Measurements from ENCODE around the gene RDH11.
A peak's percentile ranks its signal among the peaks of the same experiment; 100 is the strongest.
"Not testable (repeated sequence)": the region's sequence is repeated elsewhere in the genome, so short reads cannot be mapped to it uniquely, and the experiment has no call there.

The RDH11 gene

GRCh38 chr14:67695394-67695949 is at the start of gene RDH11:
RDH11 (minus strand) TSS chr14:67695764; CDS start chr14:67695703, 61 bp downstream.
- peak; percentile 53 to 73 (median 69) for DNase-seq (ENCODE audit: low read depth in 3 of 3)

- no peak for DNase-seq (ENCODE audit: low read depth in 3 of 3)
These were observed 48.5 kb upstream of the RDH11 start for GRCh38 chr14:67744046-67744445.

- no peak for DNase-seq (ENCODE audit: low read depth in 3 of 3)
These were observed 43.4 kb upstream of the RDH11 start for GRCh38 chr14:67738740-67739504.

GRCh38 chr14:67736771-67737170 is 41.2 kb upstream of the RDH11 start:
- no peak for DNase-seq (ENCODE audit: low read depth in 3 of 3)

- DNase-seq (ENCODE audit: low read depth in 3 of 3): no peak
These were observed 40.0 kb upstream of the RDH11 start for GRCh38 chr14:67735336-67736147.

GRCh38 chr14:67734675-67735074 is 39.1 kb upstream of the RDH11 start:
- no peak for DNase-seq (ENCODE audit: low read depth in 3 of 3)

GRCh38 chr14:67733616-67734015 is 38.1 kb upstream of the RDH11 start:
- DNase-seq (ENCODE audit: low read depth in 3 of 3): no peak

GRCh38 chr14:67729072-67729885 is 33.7 kb upstream of the RDH11 start:
- DNase-seq (ENCODE audit: low read depth in 3 of 3): no peak

- no peak for DNase-seq (ENCODE audit: low read depth in 3 of 3)
These were observed 32.7 kb upstream of the RDH11 start for GRCh38 chr14:67728258-67728657.

- DNase-seq (ENCODE audit: low read depth in 3 of 3): no peak
These were observed 31.8 kb upstream of the RDH11 start for GRCh38 chr14:67727361-67727760.

GRCh38 chr14:67725171-67725570 is 29.6 kb upstream of the RDH11 start:
- no peak for DNase-seq (ENCODE audit: low read depth in 3 of 3)

- DNase-seq (ENCODE audit: low read depth in 3 of 3): no peak
These were observed 26.7 kb upstream of the RDH11 start for GRCh38 chr14:67722293-67722692.

GRCh38 chr14:67721875-67722274 is 26.3 kb upstream of the RDH11 start:
- no peak for DNase-seq (ENCODE audit: low read depth in 3 of 3)

- no peak for DNase-seq (ENCODE audit: low read depth in 3 of 3)
These were observed 24.3 kb upstream of the RDH11 start for GRCh38 chr14:67719866-67720265.

GRCh38 chr14:67719385-67719784 is 23.8 kb upstream of the RDH11 start:
- DNase-seq (ENCODE audit: low read depth in 3 of 3): not testable (repeated sequence)

GRCh38 chr14:67718265-67718664 is 22.7 kb upstream of the RDH11 start:
- DNase-seq (ENCODE audit: low read depth in 3 of 3): no peak

- no peak for DNase-seq (ENCODE audit: low read depth in 3 of 3)
These were observed 21.5 kb upstream of the RDH11 start for GRCh38 chr14:67717048-67717447.

GRCh38 chr14:67710209-67710608 is 14.6 kb upstream of the RDH11 start:
- no peak for DNase-seq (ENCODE audit: low read depth in 3 of 3)

- not testable (repeated sequence) for DNase-seq (ENCODE audit: low read depth in 3 of 3)
These were observed 14.2 kb upstream of the RDH11 start for GRCh38 chr14:67709796-67710195.

- DNase-seq (ENCODE audit: low read depth in 3 of 3): not testable (repeated sequence)
These were observed 13.8 kb upstream of the RDH11 start for GRCh38 chr14:67709346-67709745.

- no peak for DNase-seq (ENCODE audit: low read depth in 3 of 3)
These were observed 9.6 kb upstream of the RDH11 start for GRCh38 chr14:67705211-67705610.
